Stimulated activated CD8-positive, alpha-beta memory T cell treated with anti-CD3 and anti-CD28 coated beads, Interleukin-7, amount 100 ng/mL, for 1 hour (primary cell): ENCODE data around the gene FZD7.

Experiments used
- DNase-seq, 2 donors: peaks; one replicate each; pipeline ENCODE4 v3.0.0-alpha.2; 2020; ENCODE audit warnings: low read depth in 2 of 2

FZD7 gene

DNA sequence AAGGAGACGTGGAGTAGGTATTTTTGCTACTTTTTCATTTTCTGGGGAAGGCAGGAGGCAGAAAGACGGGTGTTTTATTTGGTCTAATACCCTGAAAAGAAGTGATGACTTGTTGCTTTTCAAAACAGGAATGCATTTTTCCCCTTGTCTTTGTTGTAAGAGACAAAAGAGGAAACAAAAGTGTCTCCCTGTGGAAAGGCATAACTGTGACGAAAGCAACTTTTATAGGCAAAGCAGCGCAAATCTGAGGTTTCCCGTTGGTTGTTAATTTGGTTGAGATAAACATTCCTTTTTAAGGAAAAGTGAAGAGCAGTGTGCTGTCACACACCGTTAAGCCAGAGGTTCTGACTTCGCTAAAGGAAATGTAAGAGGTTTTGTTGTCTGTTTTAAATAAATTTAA is 3.4 kb downstream of the FZD7 start:
- DNase-seq, result no peak

DNA sequence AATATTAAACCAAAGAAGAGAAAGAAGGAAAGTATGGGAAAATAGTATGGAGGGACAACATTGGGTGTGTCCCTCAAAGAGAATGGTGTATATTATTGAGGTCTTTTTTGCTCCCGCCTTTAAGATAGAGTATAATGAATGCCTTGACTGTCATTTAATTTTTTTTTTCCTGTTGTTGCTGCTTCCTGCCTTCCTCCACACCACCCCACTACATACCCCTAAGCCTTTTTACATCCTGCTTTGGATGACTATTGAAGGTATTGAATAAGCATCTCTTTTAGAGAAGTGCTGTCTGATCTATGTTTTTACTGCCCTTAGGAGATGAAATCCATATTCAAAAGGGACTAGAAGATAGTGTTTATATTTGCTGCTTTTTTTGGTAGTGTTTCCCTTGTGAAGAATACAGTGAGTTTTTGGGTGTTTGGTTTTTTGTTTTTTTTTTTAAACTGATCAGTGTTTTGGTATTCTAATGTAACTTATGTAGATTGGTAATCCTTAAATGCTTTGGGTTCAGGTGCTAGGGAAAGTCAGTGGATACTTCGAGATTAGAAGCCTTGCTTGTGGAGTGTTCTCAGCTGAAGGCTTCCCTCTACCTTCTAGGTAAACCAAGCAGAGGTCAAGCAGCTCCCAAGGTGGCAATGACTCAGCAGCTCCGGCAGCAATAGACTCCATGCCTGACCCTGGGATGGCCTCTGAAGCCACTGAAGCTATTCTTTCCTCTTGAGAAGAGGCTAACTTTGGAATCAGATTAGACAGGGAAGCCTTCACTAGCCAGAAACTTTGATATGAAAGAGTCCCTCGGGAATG is 5.0 kb downstream of the FZD7 start:
- no peak for DNase-seq

DNA sequence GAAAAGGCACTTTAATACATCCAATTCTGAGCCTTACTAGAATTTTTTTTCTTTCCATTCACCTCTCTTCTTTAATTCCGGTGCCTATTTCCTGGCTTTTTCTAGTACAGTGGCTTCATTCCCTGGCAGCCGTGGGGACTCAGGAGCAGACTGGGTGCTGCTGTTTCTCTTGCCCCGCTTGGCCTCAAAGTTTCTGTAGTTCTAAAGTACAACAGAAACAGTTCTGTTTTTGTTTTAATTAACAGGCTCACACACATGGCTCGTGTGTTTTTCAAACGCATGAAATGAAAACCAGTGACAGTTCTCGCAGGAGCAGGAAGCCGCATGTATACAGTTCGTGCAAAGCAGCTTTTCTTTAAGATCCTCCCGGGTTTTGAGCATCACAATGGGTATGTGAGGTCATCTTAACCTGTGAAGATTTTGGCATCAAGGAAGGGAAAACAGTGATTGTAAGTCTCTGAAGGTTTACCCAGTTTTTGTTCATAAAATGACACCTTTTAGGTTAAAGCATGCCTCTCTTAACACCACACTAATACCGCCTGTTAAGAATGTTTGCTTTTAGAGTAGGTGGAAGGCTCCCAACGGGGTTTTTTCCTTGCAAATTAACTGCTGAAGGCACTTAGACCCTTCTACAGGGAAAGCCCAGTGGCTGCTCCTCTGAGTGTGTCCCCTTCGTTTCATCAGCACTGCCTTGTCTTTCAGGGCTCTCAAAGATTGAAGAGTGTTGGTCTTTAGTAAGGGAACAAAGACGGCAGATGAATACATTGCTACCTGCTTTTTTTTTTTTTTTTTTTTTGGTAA is 5.8 kb downstream of the FZD7 start:
- DNase-seq, result no peak

DNA sequence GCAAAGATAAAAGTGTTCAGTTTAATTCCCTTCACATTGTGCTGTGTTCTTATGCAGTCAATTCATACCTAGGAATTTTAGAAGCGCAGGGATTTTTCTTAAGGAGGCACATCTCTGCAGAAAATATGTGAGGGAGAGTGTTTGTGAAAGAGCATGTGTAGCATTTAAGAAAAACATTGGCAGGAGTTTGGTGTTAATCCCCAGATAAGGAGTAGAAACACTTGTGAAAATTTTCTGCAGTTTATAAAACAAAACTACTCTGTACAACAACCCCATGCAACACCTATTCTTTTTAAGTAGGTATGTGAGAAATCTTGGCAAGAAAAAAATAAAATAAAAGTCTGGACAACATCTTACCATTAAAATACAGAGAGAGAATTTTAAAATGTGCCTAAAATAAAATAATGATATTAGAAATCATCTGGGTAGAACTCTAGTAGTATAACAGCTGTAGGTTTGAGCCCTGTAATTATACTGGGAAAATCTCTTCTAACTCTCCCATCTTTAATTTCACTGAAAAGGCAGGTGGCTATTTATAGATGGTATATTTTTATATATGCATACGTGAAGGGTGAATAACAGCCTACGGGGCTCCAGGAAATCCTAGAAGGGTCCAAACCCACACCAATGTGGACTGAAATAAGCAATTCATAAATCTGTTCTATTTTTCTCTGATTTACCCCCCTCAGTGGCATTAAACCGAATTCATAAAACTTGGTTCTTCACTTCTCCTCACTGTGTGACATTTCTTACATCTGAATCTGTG is 6.6 kb downstream of the FZD7 start:
- DNase-seq, result no peak

DNA sequence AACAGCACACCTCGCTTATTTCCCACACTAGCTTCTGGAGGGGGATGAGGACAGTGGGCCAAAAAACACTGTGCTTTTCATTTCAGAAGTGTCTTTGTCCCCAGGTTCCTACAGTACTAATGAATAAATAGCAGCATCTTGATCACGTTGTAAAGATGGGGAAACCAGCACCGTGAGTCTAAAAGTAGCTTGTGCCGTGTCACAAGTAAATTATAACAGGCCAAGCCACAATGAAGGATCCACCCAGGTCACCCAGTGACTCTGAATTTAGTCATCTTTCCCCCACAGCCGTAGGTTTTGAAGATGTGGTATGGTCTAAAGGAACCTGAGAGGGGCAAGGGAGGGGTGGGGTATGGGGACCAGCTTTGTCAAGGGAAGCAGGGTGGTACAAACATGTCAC is 8.8 kb downstream of the FZD7 start:
- DNase-seq, result no peak

DNA sequence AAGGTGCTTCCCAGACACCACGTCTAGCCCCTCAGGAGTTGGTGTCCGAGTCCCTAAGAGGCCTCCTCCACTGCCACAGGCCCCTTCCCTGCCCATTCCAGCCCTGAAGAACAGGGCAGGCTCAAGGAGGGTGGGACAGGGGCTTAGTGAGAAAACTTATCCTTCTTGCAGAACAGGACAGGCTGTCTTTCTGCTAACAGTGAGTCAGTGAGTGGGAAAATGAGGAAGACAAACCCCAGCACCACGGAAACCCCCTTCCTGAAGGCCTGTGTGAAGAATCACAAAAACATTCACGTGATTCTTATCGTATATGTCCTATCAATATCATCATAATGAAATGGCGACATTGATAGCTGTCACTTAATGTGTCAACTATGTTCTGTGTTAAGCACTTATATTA is 9.8 kb downstream of the FZD7 start:
- no peak for DNase-seq

DNA sequence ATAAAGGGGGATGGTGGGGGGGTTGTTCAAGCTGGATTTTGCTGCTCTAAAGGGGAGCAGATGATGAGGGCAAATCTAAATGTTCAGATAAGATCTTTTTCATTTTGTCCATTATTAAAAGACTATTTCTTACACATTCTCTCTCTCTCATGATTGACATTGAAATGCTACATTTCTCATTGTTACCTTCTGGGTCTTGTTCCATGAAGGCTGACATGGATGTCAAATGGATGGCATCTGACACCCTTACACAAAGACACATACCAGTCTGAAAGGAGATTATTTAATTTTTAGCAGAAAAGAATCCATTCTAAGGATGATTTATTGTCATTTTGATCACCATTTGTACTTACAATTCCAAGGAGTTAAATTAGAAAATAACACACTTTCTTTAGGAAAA is 11.1 kb downstream of the FZD7 start:
- DNase-seq, result no peak

DNA sequence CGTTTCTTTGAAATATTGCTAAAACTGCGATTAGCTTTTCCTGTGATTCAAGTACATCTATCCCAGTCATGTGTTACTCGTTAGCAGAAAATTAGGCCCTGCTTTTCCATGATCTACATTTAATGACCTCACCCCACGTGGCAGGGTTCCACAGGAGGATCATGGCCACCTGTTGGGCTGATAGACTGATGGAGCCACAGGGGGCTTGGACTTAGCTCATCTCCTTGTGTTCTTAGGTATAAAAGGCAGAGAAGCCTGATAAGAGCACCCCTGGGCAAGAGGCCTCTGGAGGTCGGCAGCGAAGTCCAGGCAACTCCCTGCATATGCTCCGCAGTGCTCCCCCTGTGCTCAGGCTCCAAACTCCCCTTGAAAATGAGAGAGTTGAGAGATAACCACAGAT is 12.9 kb downstream of the FZD7 start:
- DNase-seq, result no peak

DNA sequence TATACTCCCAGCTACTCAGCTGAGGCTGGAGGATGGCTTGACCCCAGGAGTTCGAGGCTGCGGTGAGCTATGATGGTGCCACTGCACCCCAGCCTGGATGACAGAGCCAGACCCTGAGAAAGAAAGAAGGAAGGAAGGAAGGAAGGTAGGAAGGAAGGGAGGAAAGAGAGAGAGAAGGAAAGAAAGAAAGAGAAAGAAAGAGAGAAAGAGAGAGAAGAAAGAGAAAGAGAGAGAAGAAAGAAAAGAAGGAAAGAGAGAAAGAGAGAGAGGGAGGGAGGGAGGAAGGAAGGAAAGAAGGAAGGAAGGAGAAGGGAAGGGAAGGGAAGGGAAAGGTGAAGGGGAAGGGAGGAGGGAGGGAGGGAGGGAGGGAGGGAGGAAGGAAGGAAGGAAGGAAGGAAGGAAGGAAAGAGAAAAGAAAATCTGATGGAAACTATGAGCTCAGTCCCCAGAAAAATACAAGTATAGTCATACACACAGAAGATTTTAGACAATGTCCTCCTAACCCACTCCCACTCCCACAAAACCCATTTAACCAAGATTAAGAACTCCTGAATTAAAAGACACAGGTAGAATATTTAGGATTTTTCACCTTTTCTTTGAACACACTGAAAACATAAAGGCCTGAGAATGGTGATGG is 15.6 kb downstream of the FZD7 start:
- DNase-seq, result no peak

DNA sequence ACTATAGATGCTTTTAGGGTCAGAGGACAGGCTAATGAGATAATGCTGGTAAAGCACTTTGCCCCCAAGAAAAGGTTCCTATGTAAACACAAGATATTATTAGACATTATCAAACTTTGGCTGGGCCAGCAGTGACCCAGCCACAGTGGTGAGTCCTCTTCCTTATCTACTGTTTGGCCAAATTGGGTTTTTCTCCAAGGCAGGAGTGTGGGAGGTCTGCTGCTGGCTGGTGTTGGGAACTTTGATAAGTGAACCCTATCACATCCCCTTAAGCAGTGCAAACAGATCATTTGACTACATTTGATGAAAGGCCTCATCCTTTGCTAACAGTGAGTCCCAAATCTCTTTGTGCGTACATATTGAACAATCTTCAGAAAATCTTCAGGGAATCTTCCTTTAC is 16.2 kb downstream of the FZD7 start:
- DNase-seq, result no peak

DNA sequence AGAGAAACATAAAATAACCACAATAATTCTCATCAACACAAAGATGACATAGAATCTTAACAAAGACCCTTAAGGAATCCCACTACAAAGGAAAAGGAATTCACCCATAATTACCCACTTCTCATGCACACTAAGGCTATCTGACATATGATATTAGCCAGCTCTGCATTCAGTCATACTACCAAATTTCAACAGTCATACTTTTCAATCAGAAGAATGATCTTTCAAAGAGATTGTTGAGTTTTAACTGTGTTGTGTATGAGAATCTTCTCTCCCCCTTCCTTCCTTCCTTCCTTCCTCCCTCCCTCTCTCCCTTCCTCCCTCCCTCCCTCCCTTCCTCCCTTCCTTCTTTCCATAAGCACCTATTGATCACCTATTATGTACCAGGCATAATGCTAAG is 17.0 kb downstream of the FZD7 start:
- no peak for DNase-seq

DNA sequence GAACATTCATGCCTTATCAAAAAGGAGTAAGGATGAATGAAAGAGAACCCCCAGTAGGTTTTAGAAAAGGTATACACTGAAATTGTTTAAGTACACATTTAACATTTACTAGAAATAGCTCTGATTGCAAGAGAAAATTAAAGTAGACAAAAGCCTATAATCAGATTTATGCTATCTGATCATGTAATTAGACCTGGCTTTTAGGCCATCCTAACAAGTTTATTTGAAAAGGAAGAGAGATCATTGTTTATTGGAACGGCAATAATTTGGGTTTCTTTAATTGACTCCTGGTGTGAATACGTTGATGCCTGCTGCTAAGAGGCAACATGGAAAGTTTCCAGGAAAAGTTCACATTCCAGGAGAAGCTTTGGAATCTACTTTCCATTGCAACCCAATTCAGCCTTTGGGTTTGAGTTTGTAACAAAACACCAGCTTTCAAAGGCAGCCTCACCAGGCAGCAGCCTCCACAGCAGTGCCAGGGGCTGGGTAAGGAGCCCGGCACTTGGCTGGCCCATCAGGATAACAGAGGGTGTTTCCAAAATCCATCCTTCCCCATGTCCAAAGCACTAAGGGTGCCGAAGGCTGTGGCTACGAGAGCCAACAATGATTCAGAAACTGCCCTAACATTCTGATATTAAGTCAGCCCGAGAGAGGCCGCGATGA is 18.0 kb downstream of the FZD7 start:
- DNase-seq, result no peak

DNA sequence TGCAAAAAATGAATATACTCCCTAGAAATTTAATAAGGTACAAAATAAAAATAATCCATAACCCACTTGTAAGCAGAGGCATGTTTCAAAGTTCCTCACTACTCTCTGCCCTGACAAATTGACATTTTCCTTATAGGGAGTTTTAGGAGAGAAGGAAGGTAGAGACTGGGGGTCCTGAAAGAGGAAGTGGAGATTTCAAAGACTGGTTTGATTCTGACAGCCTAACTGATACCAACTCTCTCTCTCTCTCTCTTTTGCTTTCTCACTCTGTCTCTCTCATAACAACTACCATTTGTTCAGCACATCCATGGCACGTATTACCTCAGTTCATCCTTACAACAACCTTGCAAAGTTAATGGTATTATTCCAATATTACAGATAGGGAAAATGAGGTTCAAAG is 18.6 kb downstream of the FZD7 start:
- DNase-seq, result no peak

DNA sequence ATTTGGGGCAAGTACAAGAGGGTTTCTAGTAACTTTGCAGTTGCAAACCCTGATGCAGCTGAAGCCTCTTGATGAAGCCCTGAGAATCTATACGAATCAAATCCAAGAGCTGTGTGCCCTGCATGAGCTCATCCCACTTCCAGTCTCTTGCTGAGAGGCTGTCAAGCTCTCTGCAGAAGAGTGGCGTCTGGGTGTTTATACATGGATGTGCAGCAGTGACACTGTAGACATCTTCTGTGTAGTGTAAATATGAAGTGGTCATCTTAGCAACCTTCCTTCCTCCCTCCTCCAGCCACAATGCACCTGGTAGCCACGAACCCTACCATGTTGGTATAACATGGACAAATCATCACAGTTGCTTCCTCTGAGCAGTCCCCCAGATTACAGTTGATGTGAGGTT is 21.0 kb downstream of the FZD7 start:
- DNase-seq, result no peak

DNA sequence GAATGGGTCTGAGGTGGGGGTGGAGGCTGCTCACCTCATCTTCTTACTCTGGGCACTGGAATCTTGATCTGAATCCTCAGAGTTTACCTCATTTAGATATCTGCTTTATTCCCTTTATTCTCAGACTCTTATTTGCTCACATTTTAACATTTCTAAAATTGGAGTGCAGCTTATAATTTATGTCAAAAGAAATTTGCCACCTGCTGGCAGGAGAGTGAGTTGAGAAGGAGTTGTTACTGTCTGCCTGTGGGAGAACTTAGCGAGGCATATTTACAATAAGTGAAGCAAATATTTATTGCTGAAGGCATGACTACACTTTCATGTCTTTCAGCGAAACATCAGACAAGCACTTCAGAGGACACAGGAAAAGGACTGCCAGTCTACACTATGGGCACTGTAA is 23.0 kb downstream of the FZD7 start:
- DNase-seq, result no peak

DNA sequence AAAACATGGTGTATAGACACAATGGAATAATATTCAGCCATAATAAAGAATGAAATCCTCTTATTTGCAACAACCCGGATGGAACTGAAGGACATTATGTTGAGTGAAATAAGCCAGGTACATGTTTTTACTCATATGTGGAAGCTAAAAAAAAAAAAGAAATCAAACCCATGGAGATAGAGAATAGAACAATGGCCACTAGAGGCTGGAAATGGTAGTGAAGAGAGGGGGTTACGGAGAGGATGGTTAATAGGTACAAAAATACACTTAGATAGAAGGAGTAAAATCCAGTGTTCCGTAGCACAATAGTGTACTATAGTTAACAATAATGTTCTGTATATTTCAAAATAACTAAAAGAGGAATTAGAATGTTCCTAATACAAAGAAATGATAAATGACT is 26.6 kb downstream of the FZD7 start:
- DNase-seq, result no peak

DNA sequence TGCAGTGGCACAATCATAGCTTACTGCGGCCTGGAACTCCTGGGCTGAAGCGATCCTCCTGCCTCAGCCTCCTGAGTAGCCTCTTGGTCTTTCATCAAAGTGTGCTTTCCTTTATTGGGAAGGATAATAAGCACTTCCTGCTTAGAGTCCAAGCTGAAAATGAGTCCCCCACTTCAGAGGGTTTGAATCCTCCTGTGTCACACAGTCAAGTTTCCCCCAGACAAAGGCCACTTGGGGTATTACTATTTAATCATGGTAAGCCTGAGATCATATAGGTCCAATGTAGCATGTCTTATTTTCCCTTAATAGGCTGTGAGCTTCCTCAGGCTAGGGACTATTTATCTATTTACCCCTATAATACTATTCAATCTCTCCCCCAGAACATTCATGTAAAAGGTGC is 28.0 kb downstream of the FZD7 start:
- no peak for DNase-seq

DNA sequence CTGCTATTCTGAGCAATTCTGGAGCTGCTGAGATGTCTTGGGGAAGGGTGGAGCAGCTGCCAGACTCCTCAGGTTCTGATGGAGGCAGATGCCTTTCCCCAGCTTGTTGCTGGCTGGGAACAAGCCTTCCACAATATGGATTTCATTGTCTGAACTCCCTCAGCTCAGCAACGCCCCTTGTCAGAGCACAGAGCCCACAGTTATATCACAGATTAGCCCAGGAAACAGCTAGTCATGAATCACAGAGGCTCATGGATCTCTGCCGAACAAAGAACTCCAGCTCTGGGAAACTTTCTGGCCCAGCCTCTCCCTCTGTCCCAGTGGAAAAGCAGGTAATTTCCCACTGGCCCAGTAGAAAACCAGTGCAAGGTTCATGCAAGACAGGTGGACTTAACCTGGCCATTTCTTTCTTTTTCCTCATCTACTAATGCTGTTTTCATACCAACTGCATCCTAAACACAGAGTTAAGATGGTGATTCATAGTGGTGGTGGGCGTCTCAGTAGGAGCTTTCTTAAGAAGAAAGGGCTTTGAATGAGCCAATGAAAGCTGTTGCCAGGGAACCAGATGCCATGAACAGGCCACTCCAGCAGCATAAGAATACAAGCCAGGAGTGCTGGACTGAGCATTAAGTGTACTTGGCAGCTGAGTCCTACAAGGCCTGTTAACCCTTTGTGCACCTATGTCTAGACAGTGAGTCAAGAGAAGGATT is 30.7 kb downstream of the FZD7 start:
- no peak for DNase-seq

DNA sequence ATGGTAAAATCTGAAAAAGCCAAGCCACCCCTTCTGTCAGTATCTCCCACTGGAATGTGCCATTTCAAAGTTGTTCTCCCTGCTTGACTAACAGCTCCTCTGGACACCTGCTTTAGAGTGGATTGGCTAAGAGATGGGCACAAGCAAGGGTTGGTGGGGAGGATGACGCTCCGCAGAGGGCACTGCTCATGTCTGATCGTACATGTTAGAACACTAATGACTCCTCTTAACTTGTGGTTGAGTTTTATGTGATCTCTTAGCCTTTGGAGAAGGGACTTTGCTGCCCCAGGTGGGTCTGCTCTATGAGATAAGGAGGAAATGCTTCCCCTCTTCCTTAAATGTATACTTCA is 31.2 kb downstream of the FZD7 start:
- DNase-seq, result no peak

DNA sequence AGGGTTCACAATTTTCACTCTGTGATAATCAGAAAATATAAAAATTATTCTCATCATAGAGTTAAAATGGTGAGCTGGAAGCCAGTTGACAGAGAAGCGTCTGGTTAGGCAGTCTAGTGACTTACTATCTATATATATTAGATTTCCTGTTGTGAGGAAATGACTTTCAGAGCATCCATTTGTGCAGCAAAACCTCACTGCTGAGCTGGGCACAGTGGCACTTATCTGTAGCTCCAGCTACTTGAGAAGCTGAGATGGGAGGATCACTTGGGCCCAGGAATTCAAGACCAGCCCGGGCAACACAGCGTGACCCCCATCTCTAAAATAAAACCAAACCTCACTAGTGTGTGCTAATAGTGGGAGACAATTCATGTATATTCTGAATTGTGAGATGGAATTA is 32.2 kb downstream of the FZD7 start:
- DNase-seq, result no peak

DNA sequence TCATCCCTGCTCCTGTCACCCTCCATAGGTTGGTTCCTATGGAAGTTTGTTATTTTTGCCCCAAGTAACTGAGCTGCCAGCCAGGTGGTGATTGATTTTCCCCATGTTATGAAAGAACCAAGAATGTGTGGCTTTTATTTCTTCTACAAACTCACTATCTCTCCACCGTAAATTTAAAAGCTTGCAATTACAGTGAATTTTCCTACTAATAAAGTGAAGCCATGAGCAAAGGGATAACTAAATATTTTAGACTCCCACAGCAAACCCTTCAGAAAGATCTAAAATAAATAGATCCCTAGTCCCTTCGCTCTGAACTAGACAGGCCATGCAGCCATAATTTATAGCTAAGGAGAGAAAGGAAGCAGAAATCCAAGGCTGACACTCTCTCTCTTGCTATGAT is 33.2 kb downstream of the FZD7 start:
- no peak for DNase-seq
